GM19240 (cell line): Measurements from ENCODE around the gene CLNS1A.
A peak's percentile ranks its signal among the peaks of the same experiment; 100 is the strongest.
"Not testable (repeated sequence)": the region's sequence is repeated elsewhere in the genome, so short reads cannot be mapped to it uniquely, and the experiment has no call there.

Source experiments
- DNase-seq: peaks from one replicate; pipeline ENCODE4 v3.0.0; 2011; ENCODE audit warnings: low spot score; ENCODE audit not compliant: insufficient read length

CLNS1A gene

GRCh38 chr11:77619576-77620198 lies 17.9 kb downstream of the CLNS1A start:
- no peak for DNase-seq

- DNase-seq, result no peak
Measured at GRCh38 chr11:77617892-77618291, 19.7 kb downstream of the CLNS1A start.

GRCh38 chr11:77611921-77612320 lies 25.7 kb downstream of the CLNS1A start:
- DNase-seq, result no peak

- no peak for DNase-seq
Measured at GRCh38 chr11:77609234-77609633, 28.4 kb downstream of the CLNS1A start.

GRCh38 chr11:77604281-77604680 lies 33.3 kb downstream of the CLNS1A start:
- no peak for DNase-seq

- no peak for DNase-seq
Measured at GRCh38 chr11:77602381-77603088, 35.1 kb downstream of the CLNS1A start.

GRCh38 chr11:77598195-77598594 lies 39.4 kb downstream of the CLNS1A start:
- DNase-seq, result no peak

- no peak for DNase-seq
Measured at GRCh38 chr11:77596626-77597025, 41.0 kb downstream of the CLNS1A start.

- DNase-seq, result no peak
Measured at GRCh38 chr11:77593883-77594282, 43.7 kb downstream of the CLNS1A start.

- no peak for DNase-seq
Measured at GRCh38 chr11:77592727-77593126, 44.9 kb downstream of the CLNS1A start.

- DNase-seq, result peak; percentile 1
Measured at GRCh38 chr11:77590194-77590782, 47.3 kb downstream of the CLNS1A start.

- DNase-seq, result peak; percentile 65
Measured at GRCh38 chr11:77589521-77590193, 47.9 kb downstream of the CLNS1A start, which contains the start of gene AQP11. AQP11 (plus strand) TSS chr11:77589953; CDS start chr11:77589993, 40 bp downstream.

GRCh38 chr11:77589181-77589520 lies 48.4 kb downstream of the CLNS1A start:
- DNase-seq, result no peak

- no peak for DNase-seq
Measured at GRCh38 chr11:77580712-77581337, 56.8 kb downstream of the CLNS1A start.

GRCh38 chr11:77575428-77575827 lies 62.2 kb downstream of the CLNS1A start:
- DNase-seq, result not testable (repeated sequence)

GRCh38 chr11:77570896-77571295 lies 66.7 kb downstream of the CLNS1A start:
- DNase-seq, result not testable (repeated sequence)

- no peak for DNase-seq
Measured at GRCh38 chr11:77569676-77570070, 67.9 kb downstream of the CLNS1A start.

- DNase-seq, result no peak
Measured at GRCh38 chr11:77568916-77569675, 68.5 kb downstream of the CLNS1A start.

- no peak for DNase-seq
Measured at GRCh38 chr11:77568306-77568705, 69.3 kb downstream of the CLNS1A start.
